Activated CD8-positive, alpha-beta memory T cell treated with anti-CD3 and anti-CD28 coated beads, Interleukin-2, amount 50 U/mL, for 24 hours (primary cell): ENCODE data around the gene BMAL2.

Experiments used
- DNase-seq: peaks from one replicate; pipeline ENCODE4 v3.0.0-alpha.2; 2020; ENCODE audit errors: extremely low read depth

The BMAL2 gene

GRCh38 chr12:27332714-27333402 lies at the start of gene BMAL2:
BMAL2 (plus strand) TSS chr12:27332836; CDS start chr12:27333073, 237 bp downstream.
- DNase-seq, result no peak

- DNase-seq, result no peak
These were observed 48.6 kb upstream of the BMAL2 start for GRCh38 chr12:27284021-27284420.

GRCh38 chr12:27284751-27285150 lies 47.9 kb upstream of the BMAL2 start:
- DNase-seq, result no peak

GRCh38 chr12:27285403-27285802 lies 47.2 kb upstream of the BMAL2 start:
- DNase-seq, result no peak

- no peak for DNase-seq
These were observed 43.2 kb upstream of the BMAL2 start for GRCh38 chr12:27289414-27289813.

GRCh38 chr12:27290501-27291168 lies 42.0 kb upstream of the BMAL2 start:
- DNase-seq, result no peak

GRCh38 chr12:27291862-27292261 lies 40.8 kb upstream of the BMAL2 start:
- no peak for DNase-seq

GRCh38 chr12:27292718-27293117 lies 39.9 kb upstream of the BMAL2 start:
- DNase-seq, result no peak

GRCh38 chr12:27293463-27293862 lies 39.2 kb upstream of the BMAL2 start:
- no peak for DNase-seq

GRCh38 chr12:27296674-27297073 lies 36.0 kb upstream of the BMAL2 start:
- DNase-seq, result no peak

GRCh38 chr12:27297566-27297965 lies 35.1 kb upstream of the BMAL2 start:
- no peak for DNase-seq

GRCh38 chr12:27299102-27299501 lies 33.5 kb upstream of the BMAL2 start:
- DNase-seq, result no peak

- no peak for DNase-seq
These were observed 32.4 kb upstream of the BMAL2 start for GRCh38 chr12:27300226-27300625.

GRCh38 chr12:27303139-27304111 lies 29.2 kb upstream of the BMAL2 start:
- no peak for DNase-seq

GRCh38 chr12:27304856-27305255 lies 27.8 kb upstream of the BMAL2 start:
- no peak for DNase-seq

GRCh38 chr12:27305673-27306456 lies 26.8 kb upstream of the BMAL2 start:
- DNase-seq, result no peak

GRCh38 chr12:27309293-27309994 lies 23.2 kb upstream of the BMAL2 start:
- DNase-seq, result no peak

- DNase-seq, result no peak
These were observed 22.7 kb upstream of the BMAL2 start for GRCh38 chr12:27309995-27310315.

- DNase-seq, result no peak
These were observed 15.7 kb upstream of the BMAL2 start for GRCh38 chr12:27316947-27317346.

- no peak for DNase-seq
These were observed 13.2 kb upstream of the BMAL2 start for GRCh38 chr12:27319409-27319808.

- DNase-seq, result no peak
These were observed 12.8 kb upstream of the BMAL2 start for GRCh38 chr12:27319848-27320247.
